Measurements from ENCODE around the gene HIGD2A. TPM values are rescaled to one million over a fixed set of nuclear protein-coding genes. Genes with fewer than 3 reads are reported as not detected.

Gene HIGD2A
- 100 to 1,000 TPM in 1 of 3 donors, 10 to 100 TPM in 2; 87.5 to 101 (median 95.8) TPM for total RNA-seq

- H3K4me1 Mint-ChIP-seq (ENCODE audit: low read depth), result peaks cover 31% of the 10 kb centered on the region
- no peaks in the 10 kb centered on the region for H3K9me3 Mint-ChIP-seq
- H3K4me3 Mint-ChIP-seq, result peak within 1 kb of the TSS; percentile 100
- DNase-seq (peak; percentile 99), ATAC-seq (peak; percentile 88 to 90)
- no peaks in the 10 kb centered on the region for H3K27me3 Mint-ChIP-seq (ENCODE audit: low read depth)
- H3K36me3 Mint-ChIP-seq (ENCODE audit: insufficient read depth), result peaks cover 41% of the 10 kb centered on the region
Observed at GRCh38 chr5:176388444-176389134, at the start of gene HIGD2A, which contains the start of gene NOP16. TSS of gene HIGD2A (plus strand) at chr5:176388751. CDS start at chr5:176388820, 69 bp downstream. TSS of gene NOP16 (minus strand) at chr5:176388598. CDS start at chr5:176388539, 59 bp downstream.

- Mint-ChIP-seq H3K36me3 (ENCODE audit: insufficient read depth) (peaks cover 32% of the 10 kb centered on the region), H3K9me3 (no peaks in the 10 kb centered on the region), H3K4me1 (ENCODE audit: low read depth) (no peaks in the 10 kb centered on the region), H3K27me3 (ENCODE audit: low read depth) (no peaks in the 10 kb centered on the region), H3K4me3 (no peak overlapping the region)
- ATAC-seq (no peak), DNase-seq (no peak)
Observed at GRCh38 chr5:176339304-176339703, 49.2 kb upstream of the HIGD2A start.

- DNase-seq (no peak), ATAC-seq (no peak)
- H3K4me1 Mint-ChIP-seq (ENCODE audit: low read depth), result no peaks in the 10 kb centered on the region
- H3K27me3 Mint-ChIP-seq (ENCODE audit: low read depth), result no peaks in the 10 kb centered on the region
- peaks cover 37% of the 10 kb centered on the region for H3K36me3 Mint-ChIP-seq (ENCODE audit: insufficient read depth)
- H3K4me3 Mint-ChIP-seq, result no peak overlapping the region
- no peaks in the 10 kb centered on the region for H3K9me3 Mint-ChIP-seq
Observed at GRCh38 chr5:176341325-176342157, 47.0 kb upstream of the HIGD2A start.

GRCh38 chr5:176342158-176342483, 46.4 kb upstream of the HIGD2A start:
- Mint-ChIP-seq H3K4me1 (ENCODE audit: low read depth) (no peaks in the 10 kb centered on the region), H3K4me3 (no peak overlapping the region), H3K27me3 (ENCODE audit: low read depth) (no peaks in the 10 kb centered on the region), H3K36me3 (ENCODE audit: insufficient read depth) (peaks cover 33% of the 10 kb centered on the region), H3K9me3 (no peaks in the 10 kb centered on the region)
- no peak for DNase-seq
- no peak for ATAC-seq

- Mint-ChIP-seq H3K4me1 (ENCODE audit: low read depth) (no peaks in the 10 kb centered on the region), H3K27me3 (ENCODE audit: low read depth) (no peaks in the 10 kb centered on the region), H3K36me3 (ENCODE audit: insufficient read depth) (peaks cover 26% of the 10 kb centered on the region), H3K4me3 (no peak overlapping the region), H3K9me3 (no peaks in the 10 kb centered on the region)
- no peak for ATAC-seq
- DNase-seq, result no peak
Observed at GRCh38 chr5:176342766-176343458, 45.6 kb upstream of the HIGD2A start.

GRCh38 chr5:176350416-176350815, 38.1 kb upstream of the HIGD2A start:
- no peak for ATAC-seq
- H3K9me3 Mint-ChIP-seq, result no peaks in the 10 kb centered on the region
- peaks cover 6% of the 10 kb centered on the region for H3K4me1 Mint-ChIP-seq (ENCODE audit: low read depth)
- no peak for DNase-seq
- no peak overlapping the region for H3K4me3 Mint-ChIP-seq
- no peaks in the 10 kb centered on the region for H3K27me3 Mint-ChIP-seq (ENCODE audit: low read depth)
- H3K36me3 Mint-ChIP-seq (ENCODE audit: insufficient read depth), result peaks cover 44% of the 10 kb centered on the region

GRCh38 chr5:176352116-176352878, 36.3 kb upstream of the HIGD2A start:
- H3K9me3 Mint-ChIP-seq, result no peaks in the 10 kb centered on the region
- no peak overlapping the region for H3K4me3 Mint-ChIP-seq
- no peak for DNase-seq
- peaks cover 35% of the 10 kb centered on the region for H3K36me3 Mint-ChIP-seq (ENCODE audit: insufficient read depth)
- H3K27me3 Mint-ChIP-seq (ENCODE audit: low read depth), result no peaks in the 10 kb centered on the region
- H3K4me1 Mint-ChIP-seq (ENCODE audit: low read depth), result peaks cover 7% of the 10 kb centered on the region
- ATAC-seq, result no peak

- ATAC-seq, result no peak
Observed at GRCh38 chr5:176353533-176353932, 35.0 kb upstream of the HIGD2A start.

GRCh38 chr5:176355400-176356178, 33.0 kb upstream of the HIGD2A start:
- H3K27me3 Mint-ChIP-seq (ENCODE audit: low read depth), result no peaks in the 10 kb centered on the region
- DNase-seq (no peak), ATAC-seq (no peak)
- no peaks in the 10 kb centered on the region for H3K9me3 Mint-ChIP-seq
- no peak overlapping the region for H3K4me3 Mint-ChIP-seq
- peaks cover 21% of the 10 kb centered on the region for H3K36me3 Mint-ChIP-seq (ENCODE audit: insufficient read depth)
- H3K4me1 Mint-ChIP-seq (ENCODE audit: low read depth), result peaks cover 25% of the 10 kb centered on the region

More at GRCh38 chr5:176353533-176353932, 35.0 kb upstream of the HIGD2A start:
- no peak for DNase-seq
- Mint-ChIP-seq H3K4me1 (ENCODE audit: low read depth) (peaks cover 18% of the 10 kb centered on the region), H3K4me3 (no peak overlapping the region), H3K9me3 (no peaks in the 10 kb centered on the region), H3K36me3 (ENCODE audit: insufficient read depth) (peaks cover 37% of the 10 kb centered on the region), H3K27me3 (ENCODE audit: low read depth) (no peaks in the 10 kb centered on the region)

GRCh38 chr5:176356179-176356566, 32.4 kb upstream of the HIGD2A start:
- Mint-ChIP-seq H3K27me3 (ENCODE audit: low read depth) (no peaks in the 10 kb centered on the region), H3K4me1 (ENCODE audit: low read depth) (peaks cover 25% of the 10 kb centered on the region), H3K4me3 (no peak overlapping the region), H3K9me3 (no peaks in the 10 kb centered on the region), H3K36me3 (ENCODE audit: insufficient read depth) (peaks cover 20% of the 10 kb centered on the region)
- ATAC-seq (no peak), DNase-seq (no peak)

- H3K9me3 Mint-ChIP-seq, result no peaks in the 10 kb centered on the region
- no peak for ATAC-seq
- no peak for DNase-seq
- H3K36me3 Mint-ChIP-seq (ENCODE audit: insufficient read depth), result peaks cover 11% of the 10 kb centered on the region
- peak overlapping the region; percentile 75 for H3K4me3 Mint-ChIP-seq
- H3K4me1 Mint-ChIP-seq (ENCODE audit: low read depth), result peaks cover 33% of the 10 kb centered on the region
- no peaks in the 10 kb centered on the region for H3K27me3 Mint-ChIP-seq (ENCODE audit: low read depth)
Observed at GRCh38 chr5:176359658-176360057, 28.9 kb upstream of the HIGD2A start.

GRCh38 chr5:176360894-176361436, 27.6 kb upstream of the HIGD2A start:
- peaks cover 6% of the 10 kb centered on the region for H3K36me3 Mint-ChIP-seq (ENCODE audit: insufficient read depth)
- no peak for DNase-seq
- ATAC-seq, result peak in 1 of 2 donors; percentile 5
- H3K4me3 Mint-ChIP-seq, result peak overlapping the region; percentile 97
- H3K4me1 Mint-ChIP-seq (ENCODE audit: low read depth), result peaks cover 29% of the 10 kb centered on the region
- no peaks in the 10 kb centered on the region for H3K9me3 Mint-ChIP-seq
- H3K27me3 Mint-ChIP-seq (ENCODE audit: low read depth), result no peaks in the 10 kb centered on the region
